KMS-11 (cell line): ENCODE data around the gene MAP3K5.
A peak's percentile ranks its signal among the peaks of the same experiment; 100 is the strongest.

Experiments
- H2AFZ ChIP-seq: fragments of 200-600 bp; sonication (generic); 2 replicates; pipeline ENCODE4 v1.6.1; 2016; ENCODE audit warnings: antibody characterized with exemption, mixed run types, low read depth
- H3K27ac ChIP-seq: fragments of 200-600 bp; sonication (generic); 2 replicates; pipeline ENCODE4 v1.6.1; 2016; ENCODE audit warnings: mild to moderate bottlenecking, mixed run types
- H3K27me3 ChIP-seq: fragments of 200-600 bp; sonication (generic); 2 replicates; pipeline ENCODE4 v1.6.1; 2017; ENCODE audit warnings: mild to moderate bottlenecking, low read depth, mixed run types, moderate library complexity; ENCODE audit not compliant: insufficient read depth
- H3K36me3 ChIP-seq: fragments of 200-600 bp; sonication (generic); 2 replicates; pipeline ENCODE4 v1.6.1; 2017; ENCODE audit warnings: mild to moderate bottlenecking, mixed run types; ENCODE audit not compliant: insufficient read depth
- H3K4me1 ChIP-seq: fragments of 200-600 bp; sonication (generic); 2 replicates; pipeline ENCODE4 v1.6.1; 2016; ENCODE audit warnings: mild to moderate bottlenecking, low read depth, mixed run types; ENCODE audit not compliant: poor library complexity, severe bottlenecking
- H3K4me2 ChIP-seq: fragments of 200-600 bp; sonication (generic); 2 replicates; pipeline ENCODE4 v1.7.0; 2016; ENCODE audit warnings: mild to moderate bottlenecking, mixed run types
- H3K4me3 ChIP-seq: fragments of 200-600 bp; sonication (generic); IDR thresholded peaks from 2 replicates; pipeline ENCODE4 v1.6.1; 2017; ENCODE audit warnings: low read depth, low read length, mixed read lengths; ENCODE audit not compliant: insufficient read depth
- H3K79me2 ChIP-seq: fragments of 200-600 bp; sonication (generic); 2 replicates; pipeline ENCODE4 v1.6.1; 2016; ENCODE audit warnings: low read depth, mixed run types; ENCODE audit not compliant: insufficient read depth
- H3K9ac ChIP-seq: fragments of 200-600 bp; sonication (generic); 2 replicates; pipeline ENCODE4 v1.6.1; 2016; ENCODE audit warnings: mild to moderate bottlenecking, mixed run types
- H4K20me1 ChIP-seq: fragments of 200-600 bp; sonication (generic); 2 replicates; pipeline ENCODE4 v1.6.1; 2016; ENCODE audit warnings: mild to moderate bottlenecking, mixed run types; ENCODE audit not compliant: insufficient read depth
- TF ChIP-seq, protein P1 (sequence below): fragments of 200-600 bp; sonication (generic); conservative IDR thresholded peaks from 2 replicates; pipeline ENCODE4 v1.6.1; 2017; ENCODE audit warnings: low read depth, mild to moderate bottlenecking, antibody characterized with exemption, low read length, moderate library complexity, mixed read lengths

Gene MAP3K5

DNA sequence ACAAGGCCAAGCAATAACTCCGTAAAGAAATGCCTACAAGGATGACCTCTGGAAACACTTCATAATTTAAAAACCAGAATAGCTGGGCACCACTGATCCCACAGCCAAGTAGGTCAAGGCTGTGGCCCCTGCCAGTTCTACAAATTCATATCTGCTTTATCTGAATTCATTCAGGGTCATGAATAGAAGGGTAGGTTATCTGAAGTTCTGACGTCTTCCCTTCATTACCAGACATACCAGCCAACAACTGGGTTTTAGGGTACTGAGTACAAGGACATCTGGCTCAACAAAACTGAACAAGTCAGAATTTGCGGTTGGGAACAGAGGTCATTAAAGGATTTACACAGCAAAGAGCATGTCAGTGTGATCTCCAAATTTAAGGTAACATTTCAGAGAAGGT, 26.0 kb downstream of the MAP3K5 start:
- Histone ChIP-seq H2AFZ (no peak overlapping the region), H3K36me3 (no peaks in the 10 kb centered on the region), H3K27me3 (no peaks in the 10 kb centered on the region), H3K4me1 (peaks cover 82% of the 10 kb centered on the region), H3K9ac (no peak overlapping the region), H4K20me1 (no peaks in the 10 kb centered on the region), H3K27ac (peak overlapping the region; percentile 5; the same call in 1 of the 2 replicates), H3K4me2 (peak overlapping the region; percentile 41), H3K79me2 (peaks cover 36% of the 10 kb centered on the region), H3K4me3 (no peak overlapping the region)
- TF ChIP-seq, protein P1, sequence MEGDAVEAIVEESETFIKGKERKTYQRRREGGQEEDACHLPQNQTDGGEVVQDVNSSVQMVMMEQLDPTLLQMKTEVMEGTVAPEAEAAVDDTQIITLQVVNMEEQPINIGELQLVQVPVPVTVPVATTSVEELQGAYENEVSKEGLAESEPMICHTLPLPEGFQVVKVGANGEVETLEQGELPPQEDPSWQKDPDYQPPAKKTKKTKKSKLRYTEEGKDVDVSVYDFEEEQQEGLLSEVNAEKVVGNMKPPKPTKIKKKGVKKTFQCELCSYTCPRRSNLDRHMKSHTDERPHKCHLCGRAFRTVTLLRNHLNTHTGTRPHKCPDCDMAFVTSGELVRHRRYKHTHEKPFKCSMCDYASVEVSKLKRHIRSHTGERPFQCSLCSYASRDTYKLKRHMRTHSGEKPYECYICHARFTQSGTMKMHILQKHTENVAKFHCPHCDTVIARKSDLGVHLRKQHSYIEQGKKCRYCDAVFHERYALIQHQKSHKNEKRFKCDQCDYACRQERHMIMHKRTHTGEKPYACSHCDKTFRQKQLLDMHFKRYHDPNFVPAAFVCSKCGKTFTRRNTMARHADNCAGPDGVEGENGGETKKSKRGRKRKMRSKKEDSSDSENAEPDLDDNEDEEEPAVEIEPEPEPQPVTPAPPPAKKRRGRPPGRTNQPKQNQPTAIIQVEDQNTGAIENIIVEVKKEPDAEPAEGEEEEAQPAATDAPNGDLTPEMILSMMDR: no peak

DNA sequence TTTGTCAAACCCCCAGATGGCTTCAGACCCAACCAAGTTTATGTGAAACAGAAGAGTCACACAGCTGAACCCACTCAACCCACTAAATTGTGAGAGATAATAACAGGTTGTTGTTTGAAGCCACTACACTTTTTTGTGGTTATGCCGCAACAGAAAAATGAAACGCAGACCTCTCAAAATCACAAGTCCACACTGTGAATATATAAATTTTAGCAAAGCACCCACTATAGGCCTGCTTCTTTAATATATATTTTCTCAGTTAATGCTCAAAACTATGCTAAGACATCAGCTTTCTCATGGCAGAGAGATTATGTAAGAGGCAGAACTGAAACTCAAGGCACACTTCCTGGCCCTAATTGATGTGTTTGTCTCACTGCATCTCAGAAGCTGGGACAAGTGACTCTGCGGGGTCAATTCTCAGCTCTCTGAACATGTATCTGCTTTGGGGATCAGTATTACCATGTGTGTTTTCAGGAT, 27.7 kb downstream of the MAP3K5 start:
- Histone ChIP-seq H4K20me1 (no peaks in the 10 kb centered on the region), H3K4me3 (no peak overlapping the region), H3K36me3 (no peaks in the 10 kb centered on the region), H3K4me1 (peaks cover 90% of the 10 kb centered on the region), H2AFZ (no peak overlapping the region), H3K27me3 (no peaks in the 10 kb centered on the region), H3K4me2 (peak overlapping the region; percentile 89), H3K9ac (no peak overlapping the region), H3K27ac (peak overlapping the region; percentile 71), H3K79me2 (peaks cover 36% of the 10 kb centered on the region)
- TF ChIP-seq, protein P1: no peak

DNA sequence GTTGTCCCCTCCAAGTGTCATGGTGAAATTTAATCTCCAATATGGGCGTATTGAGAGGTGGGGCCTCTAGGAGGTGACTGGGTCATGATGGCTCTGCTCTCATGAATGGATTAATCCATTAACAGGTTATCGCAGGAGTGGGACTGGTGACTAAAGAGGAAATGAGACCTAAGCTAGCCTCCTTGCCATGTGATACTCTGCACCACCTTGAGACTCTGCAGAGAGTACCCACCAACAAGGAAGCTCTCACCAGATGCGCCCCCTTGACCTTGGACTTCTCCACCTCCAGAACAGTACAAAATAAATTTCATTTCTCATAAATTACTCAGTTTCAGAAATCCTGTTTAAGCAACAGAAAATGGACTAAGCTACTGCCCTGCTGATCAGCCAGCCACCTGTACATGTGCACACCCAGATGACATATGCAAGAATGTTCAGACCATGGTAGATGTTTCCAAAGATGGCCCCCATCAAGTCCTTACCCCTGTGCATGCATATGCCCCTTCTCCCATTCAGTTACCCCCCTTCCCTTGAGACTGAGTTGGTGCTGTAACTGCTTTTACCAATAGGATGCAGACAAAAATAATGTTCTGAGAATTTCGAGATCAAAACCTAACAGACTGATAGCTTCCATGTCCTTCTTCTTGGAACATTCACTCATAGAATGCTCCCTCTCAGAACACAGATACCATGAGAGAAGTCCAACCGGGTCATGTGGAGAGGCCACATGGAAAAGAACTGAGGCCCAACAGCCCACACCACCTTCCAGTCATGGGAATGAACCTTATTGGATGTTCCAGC, 28.4 kb downstream of the MAP3K5 start:
- Histone ChIP-seq H3K4me3 (no peak overlapping the region), H3K36me3 (no peaks in the 10 kb centered on the region), H3K27me3 (no peaks in the 10 kb centered on the region), H3K79me2 (peaks cover 33% of the 10 kb centered on the region), H4K20me1 (no peaks in the 10 kb centered on the region), H2AFZ (no peak overlapping the region), H3K9ac (no peak overlapping the region), H3K4me1 (peaks cover 92% of the 10 kb centered on the region), H3K27ac (peak overlapping the region; percentile 71), H3K4me2 (peak overlapping the region; percentile 89)
- TF ChIP-seq, protein P1: no peak

DNA sequence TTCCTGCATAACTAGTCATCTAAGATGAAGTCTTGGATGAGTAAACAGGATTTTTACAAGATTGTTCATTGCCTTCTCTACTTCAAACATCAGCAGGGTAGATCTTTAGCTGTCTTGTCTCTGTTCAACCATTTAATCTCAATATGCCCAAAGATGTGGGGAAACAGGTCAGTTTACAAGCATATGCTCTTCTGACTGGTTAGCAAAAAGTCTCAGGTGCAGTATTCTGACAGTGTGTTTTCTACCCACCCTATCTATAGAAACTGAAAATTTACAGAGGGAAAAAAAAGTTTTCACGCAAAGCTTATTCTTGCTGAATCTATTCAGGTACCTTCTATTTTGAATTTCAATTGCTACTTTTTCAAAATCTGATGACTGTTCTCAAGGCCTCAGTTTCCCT, 29.0 kb downstream of the MAP3K5 start:
- H3K4me2 ChIP-seq: peak overlapping the region; percentile 89
- H3K4me1 ChIP-seq: peaks cover 93% of the 10 kb centered on the region
- H3K79me2 ChIP-seq: peaks cover 30% of the 10 kb centered on the region

More for the DNA sequence above, 29.0 kb downstream of the MAP3K5 start:
- H3K4me3 ChIP-seq: no peak overlapping the region
- H4K20me1 ChIP-seq: no peaks in the 10 kb centered on the region
- no peak overlapping the region for H2AFZ ChIP-seq
- H3K9ac ChIP-seq: no peak overlapping the region
- peak overlapping the region; percentile 71 for H3K27ac ChIP-seq
- no peaks in the 10 kb centered on the region for H3K36me3 ChIP-seq
- TF ChIP-seq, protein P1: no peak
- H3K27me3 ChIP-seq: no peaks in the 10 kb centered on the region
